ENCODE measurements around the gene TMEM140.

- TF ChIP-seq, protein P1, sequence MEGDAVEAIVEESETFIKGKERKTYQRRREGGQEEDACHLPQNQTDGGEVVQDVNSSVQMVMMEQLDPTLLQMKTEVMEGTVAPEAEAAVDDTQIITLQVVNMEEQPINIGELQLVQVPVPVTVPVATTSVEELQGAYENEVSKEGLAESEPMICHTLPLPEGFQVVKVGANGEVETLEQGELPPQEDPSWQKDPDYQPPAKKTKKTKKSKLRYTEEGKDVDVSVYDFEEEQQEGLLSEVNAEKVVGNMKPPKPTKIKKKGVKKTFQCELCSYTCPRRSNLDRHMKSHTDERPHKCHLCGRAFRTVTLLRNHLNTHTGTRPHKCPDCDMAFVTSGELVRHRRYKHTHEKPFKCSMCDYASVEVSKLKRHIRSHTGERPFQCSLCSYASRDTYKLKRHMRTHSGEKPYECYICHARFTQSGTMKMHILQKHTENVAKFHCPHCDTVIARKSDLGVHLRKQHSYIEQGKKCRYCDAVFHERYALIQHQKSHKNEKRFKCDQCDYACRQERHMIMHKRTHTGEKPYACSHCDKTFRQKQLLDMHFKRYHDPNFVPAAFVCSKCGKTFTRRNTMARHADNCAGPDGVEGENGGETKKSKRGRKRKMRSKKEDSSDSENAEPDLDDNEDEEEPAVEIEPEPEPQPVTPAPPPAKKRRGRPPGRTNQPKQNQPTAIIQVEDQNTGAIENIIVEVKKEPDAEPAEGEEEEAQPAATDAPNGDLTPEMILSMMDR (conservative IDR thresholded peaks at IDR 0.05) = no peak
- TF ChIP-seq ZFX (IDR thresholded peaks at IDR 0.05) = no peak
Measured at GRCh38 chr7:135201350-135201749, 53.5 kb downstream of the TMEM140 start.

Data from C4-2B (cell line).